Ovary (tissue), 9 donors: Measurements from ENCODE around the gene EPB41L2. TPM values are rescaled to one million over a fixed set of nuclear protein-coding genes. Genes with fewer than 3 reads are reported as not detected.
"Not testable (repeated sequence)": the region's sequence is repeated elsewhere in the genome, so short reads cannot be mapped to it uniquely, and the experiment has no call there.

Experiments
- DNase-seq, 5 donors: peaks; one replicate each; pipeline ENCODE4 v3.0.0-alpha.2; 2019 to 2020
- H3K27ac ChIP-seq, 2 donors: fragments of 200-600 bp; one replicate each; pipeline versions ENCODE4 v1.5.1 to v1.8.0; 2019 to 2022
- H3K27me3 ChIP-seq: fragments of 200-600 bp; one replicate; pipeline ENCODE4 v1.8.0; 2022
- H3K36me3 ChIP-seq: fragments of 200-600 bp; sonication (generic); one replicate; pipeline ENCODE4 v1.5.1; 2019
- H3K4me1 ChIP-seq: one replicate; pipeline ENCODE4 v1.8.1; 2013; ENCODE audit warnings: mild to moderate bottlenecking, moderate library complexity; ENCODE audit not compliant: insufficient read depth
- H3K4me3 ChIP-seq: fragments of 200-600 bp; sonication (generic); one replicate; pipeline ENCODE4 v1.5.1; 2017
- H3K9me3 ChIP-seq, 2 donors: fragments of 200-600 bp in 1 of 2; sonication (generic) in 1 of 2; one replicate each; pipeline versions ENCODE4 v1.5.1 to v1.8.1; 2013 to 2019; ENCODE audit warnings: mild to moderate bottlenecking in 1 of 2, moderate library complexity in 1 of 2
- EP300 ChIP-seq: sonication (generic); formaldehyde crosslinking; IDR thresholded peaks from one replicate; pipeline ENCODE4 v1.6.1; 2017; ENCODE audit warnings: antibody characterized with exemption
- POLR2A ChIP-seq: fragments of 450-650 bp; IDR thresholded peaks from one replicate; pipeline ENCODE4 v1.6.1; 2017; ENCODE audit warnings: antibody characterized with exemption, mild to moderate bottlenecking, moderate library complexity
- WGBS, 3 donors: extraction: QIAGEN DNeasy Blood & Tissue Kit in 1 of 3; methylation state at CpG; one replicate each; pipeline versions ENCODE4 v1.1.5 to v1.1.7; 2013 to 2017; 5-methylcytosine and 5-hydroxymethylcytosine counted together
- intact Hi-C, 4 donors: fragments of 100-400 bp; cut with DNase I; formaldehyde crosslinking; loops; one replicate each; pipeline versions ENCODE4 v1.11.0 to v1.15.1; 2022 to 2023
- polyA plus RNA-seq, 2 donors: library from polyadenylated mRNA; stranded (reverse); fragments of 200-250 nt in 1 of 2; fragments of 350-450 nt in 1 of 2; fragmentation: Illumina TruSeq in 1 of 2; extraction: RNeasy Lipid Tissue Mini Kit (QIAGEN cat#74804) in 1 of 2; gene quantifications; one replicate each; pipeline ENCODE4 v1.2.3, GENCODE V29; 2013 to 2014
- total RNA-seq, 7 donors: library from RNA; depleted of rRNA in 2 of 7; stranded (reverse); fragments of >200 nt in 2 of 7; fragmentation: NEBNext Ultra II Directional in 3 of 7; extraction: Animal tissue kit (Norgen Biotek cat#: 25700) in 3 of 7; gene quantifications; one replicate each; pipeline versions ENCODE4 v1.1.0 to v1.2.4, GENCODE V29; 2016 to 2023
- TF ChIP-seq, protein P1 (sequence below), 3 donors: fragments of 450-650 bp in 2 of 3; fragments of 200-600 bp in 1 of 3; IDR thresholded peaks; one replicate each; pipeline versions ENCODE4 v1.5.1 to v1.8.0; 2016 to 2022; ENCODE audit warnings: antibody characterized with exemption in 3 of 3, mild to moderate bottlenecking in 1 of 3
- donor health status: DM: no; HTN: no; CAD: no; lungs with moderate emphysema.
- donor health status: DM: no; HTN: no; CAD: no.
- donor health status: Bipolar disorder and iron deficiency.
- donor health status: DM: yes; HTN: yes; CAD: no.
- donor health status: DM: no; HTN: no; CAD: no.
- donor health status: DM: yes; HTN: yes; CAD: no.

Gene EPB41L2
- total and polyA plus RNA-seq, 9 donors: 49.8 to 294 (median 204) TPM

DNA sequence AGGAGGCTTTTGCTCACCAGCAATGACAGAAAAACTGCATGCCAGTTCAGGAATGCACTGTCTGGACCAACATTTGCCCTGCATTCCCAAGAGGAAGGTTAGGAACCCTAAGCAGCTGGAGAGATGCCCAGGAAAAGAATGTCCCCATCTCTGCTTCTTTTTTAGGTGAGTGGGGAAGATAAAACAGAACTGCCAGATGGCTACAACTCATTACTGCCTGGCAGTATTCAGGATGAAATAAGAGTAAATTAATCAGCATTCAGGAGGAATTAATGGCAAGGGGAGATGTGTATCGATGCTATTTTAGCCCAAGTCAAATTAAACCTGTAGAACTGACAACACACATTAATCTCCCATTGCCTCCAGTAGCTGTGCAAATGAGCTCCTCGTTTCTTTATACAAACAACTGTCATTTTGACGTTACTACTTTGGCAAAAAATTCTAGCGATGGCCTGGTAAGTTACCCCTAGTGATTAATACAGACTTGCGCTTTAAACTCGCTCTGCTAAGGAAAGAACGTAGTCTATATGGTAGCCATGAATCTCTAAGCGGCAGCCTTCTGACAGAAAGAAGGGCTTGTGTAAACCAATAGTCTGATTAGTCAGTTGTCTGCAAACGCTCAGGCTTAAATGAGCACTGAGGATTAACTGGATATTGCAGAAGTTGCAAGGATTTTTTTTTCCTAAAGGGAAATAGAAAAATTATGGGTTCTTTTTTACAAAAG, 252.6 kb downstream of the EPB41L2 start:
- H3K27ac ChIP-seq: no peak overlapping the region
- H3K27me3 ChIP-seq: no peaks in the 10 kb centered on the region
- no peaks in the 10 kb centered on the region for H3K36me3 ChIP-seq
- H3K4me1 ChIP-seq: no peaks in the 10 kb centered on the region
- TF ChIP-seq POLR2A (no peak), EP300 (no peak)
- TF ChIP-seq, protein P1, sequence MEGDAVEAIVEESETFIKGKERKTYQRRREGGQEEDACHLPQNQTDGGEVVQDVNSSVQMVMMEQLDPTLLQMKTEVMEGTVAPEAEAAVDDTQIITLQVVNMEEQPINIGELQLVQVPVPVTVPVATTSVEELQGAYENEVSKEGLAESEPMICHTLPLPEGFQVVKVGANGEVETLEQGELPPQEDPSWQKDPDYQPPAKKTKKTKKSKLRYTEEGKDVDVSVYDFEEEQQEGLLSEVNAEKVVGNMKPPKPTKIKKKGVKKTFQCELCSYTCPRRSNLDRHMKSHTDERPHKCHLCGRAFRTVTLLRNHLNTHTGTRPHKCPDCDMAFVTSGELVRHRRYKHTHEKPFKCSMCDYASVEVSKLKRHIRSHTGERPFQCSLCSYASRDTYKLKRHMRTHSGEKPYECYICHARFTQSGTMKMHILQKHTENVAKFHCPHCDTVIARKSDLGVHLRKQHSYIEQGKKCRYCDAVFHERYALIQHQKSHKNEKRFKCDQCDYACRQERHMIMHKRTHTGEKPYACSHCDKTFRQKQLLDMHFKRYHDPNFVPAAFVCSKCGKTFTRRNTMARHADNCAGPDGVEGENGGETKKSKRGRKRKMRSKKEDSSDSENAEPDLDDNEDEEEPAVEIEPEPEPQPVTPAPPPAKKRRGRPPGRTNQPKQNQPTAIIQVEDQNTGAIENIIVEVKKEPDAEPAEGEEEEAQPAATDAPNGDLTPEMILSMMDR (IDR thresholded peaks at IDR 0.05): no peak
- H3K4me3 ChIP-seq: no peak overlapping the region
- no peak for DNase-seq
- WGBS, 3 donors: 32 to 41% (median 40%) methylated on average over 9 of the region's 9 CpGs
- intact Hi-C loops: no loop called here
- H3K9me3 ChIP-seq: no peaks in the 10 kb centered on the region

DNA sequence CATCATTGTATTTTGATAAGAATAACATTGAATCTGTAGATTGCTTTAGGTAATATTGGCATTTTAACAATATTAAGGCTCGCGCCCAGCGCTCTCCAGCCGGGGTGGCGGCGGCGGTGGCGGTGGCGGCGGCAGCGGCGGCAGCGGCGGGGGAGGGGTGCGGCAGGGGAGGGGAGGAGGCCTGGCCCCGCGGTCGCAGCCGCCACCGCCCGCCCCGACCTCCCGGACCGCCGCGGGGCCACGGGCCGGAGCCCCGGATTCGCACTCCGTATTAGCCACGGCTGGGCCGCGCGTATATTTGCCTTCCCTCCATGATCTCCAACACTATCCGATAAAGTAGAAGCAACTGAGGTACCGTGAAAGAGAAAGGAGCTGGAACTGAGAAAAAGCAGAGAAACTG, 261.7 kb downstream of the EPB41L2 start:
- H3K4me3 ChIP-seq, DNase-seq, intact Hi-C loops, H3K36me3 ChIP-seq, H3K27ac ChIP-seq, H3K9me3 ChIP-seq, H3K4me1 ChIP-seq, H3K27me3 ChIP-seq: not testable (repeated sequence)
- WGBS, 3 donors: 97 to 98% (median 98%) methylated on average over 35 to 37 of the region's 37 CpGs

DNA sequence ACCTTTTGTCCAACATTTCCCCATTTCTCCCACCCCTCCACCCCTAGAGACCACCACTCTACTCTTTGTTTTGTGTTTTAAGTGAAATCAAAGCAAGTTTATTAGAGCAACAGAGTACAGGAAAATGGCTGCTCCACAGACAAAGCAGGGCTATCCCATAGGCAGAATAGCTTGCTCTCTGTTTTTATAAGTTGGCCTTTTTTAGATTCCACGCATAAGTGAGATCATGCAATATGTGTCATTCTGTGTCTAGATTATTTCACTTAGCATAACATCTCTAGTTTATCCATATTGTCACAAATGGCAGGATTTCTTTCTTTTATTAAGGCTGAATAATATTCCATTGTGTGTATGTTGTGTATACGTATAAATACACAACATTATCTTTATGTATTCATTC, 266.0 kb downstream of the EPB41L2 start:
- WGBS, 3 donors: 93 to 94% (median 93%) methylated on average over 2 of the region's 2 CpGs
- no peaks in the 10 kb centered on the region for H3K36me3 ChIP-seq
- no peak overlapping the region for H3K27ac ChIP-seq
- intact Hi-C loops: no loop called here
- DNase-seq: no peak
- H3K27me3 ChIP-seq: no peaks in the 10 kb centered on the region
- TF ChIP-seq EP300 (no peak), POLR2A (no peak)
- TF ChIP-seq, protein P1 (IDR thresholded peaks at IDR 0.05): no peak
- H3K4me1 ChIP-seq: no peaks in the 10 kb centered on the region
- no peaks in the 10 kb centered on the region for H3K9me3 ChIP-seq
- H3K4me3 ChIP-seq: no peak overlapping the region

DNA sequence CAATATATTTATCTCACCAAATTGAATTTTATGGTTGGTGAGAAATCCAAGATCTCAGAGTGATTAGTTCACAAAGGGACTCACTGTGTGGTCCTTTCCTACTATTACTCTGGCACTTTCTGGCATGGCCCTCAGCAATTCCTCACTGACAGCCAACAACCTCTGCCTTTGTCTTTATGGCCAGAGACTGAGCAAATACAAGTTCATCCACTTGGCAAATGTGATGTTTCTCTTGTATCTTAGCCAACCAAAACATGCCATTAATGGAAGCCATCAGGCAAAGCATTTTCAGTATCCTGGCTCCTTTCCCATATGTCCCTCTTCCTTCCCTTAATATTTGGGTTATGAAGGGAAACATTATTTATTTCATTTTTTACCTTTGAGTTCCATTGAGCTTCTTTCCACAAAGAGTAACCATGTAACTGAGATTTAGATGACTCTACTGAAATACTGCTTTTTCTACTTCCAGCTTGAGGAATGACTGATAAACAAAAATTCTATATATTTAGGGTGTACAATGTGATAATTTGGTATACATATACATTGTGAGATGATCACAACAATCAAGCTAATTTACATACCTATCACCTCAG, 266.6 kb downstream of the EPB41L2 start:
- no peak for DNase-seq
- Histone ChIP-seq H3K36me3 (no peaks in the 10 kb centered on the region), H3K4me1 (no peaks in the 10 kb centered on the region), H3K9me3 (no peaks in the 10 kb centered on the region), H3K27me3 (no peaks in the 10 kb centered on the region), H3K27ac (no peak overlapping the region), H3K4me3 (no peak overlapping the region)
- intact Hi-C loops: no loop called here
- TF ChIP-seq EP300 (no peak), POLR2A (no peak)
- TF ChIP-seq, protein P1 (IDR thresholded peaks at IDR 0.05): no peak

DNA sequence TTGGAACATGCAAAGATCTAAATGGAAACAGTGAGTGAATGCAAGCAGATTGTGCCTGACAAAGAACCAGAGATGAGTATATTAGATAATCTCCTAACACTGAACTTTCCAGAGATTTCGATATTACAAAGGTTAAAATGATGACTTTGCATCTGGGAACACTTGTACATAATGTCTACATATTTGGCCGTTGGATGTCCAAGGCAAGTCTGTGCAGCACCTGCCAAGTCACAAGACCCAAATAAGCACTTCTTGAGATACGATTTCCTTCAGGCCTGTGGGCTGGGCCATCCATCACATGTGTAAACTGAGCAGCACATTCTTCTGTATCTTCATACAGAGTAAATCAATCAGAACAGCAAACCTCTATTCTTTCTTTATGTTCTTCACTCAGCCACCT, 268.3 kb downstream of the EPB41L2 start:
- H3K9me3 ChIP-seq: no peaks in the 10 kb centered on the region
- intact Hi-C loops: no loop called here
- WGBS, 3 donors: 42 to 45% (median 43%) methylated on average over 3 of the region's 3 CpGs

More for the DNA sequence above, 268.3 kb downstream of the EPB41L2 start:
- Histone ChIP-seq H3K36me3 (no peaks in the 10 kb centered on the region), H3K27ac (no peak overlapping the region), H3K4me1 (no peaks in the 10 kb centered on the region), H3K27me3 (no peaks in the 10 kb centered on the region), H3K4me3 (no peak overlapping the region)
- TF ChIP-seq POLR2A (no peak), EP300 (no peak)
- TF ChIP-seq, protein P1 (IDR thresholded peaks at IDR 0.05): no peak
- no peak for DNase-seq
